Measurements from ENCODE around the gene GAS5. TPM values are rescaled to one million over a fixed set of nuclear protein-coding genes. Genes with fewer than 3 reads are reported as not detected.
A peak's percentile ranks its signal among the peaks of the same experiment; 100 is the strongest.

GAS5 gene
- total RNA-seq, 1 donor from 2014 or later, result 479 TPM

DNA sequence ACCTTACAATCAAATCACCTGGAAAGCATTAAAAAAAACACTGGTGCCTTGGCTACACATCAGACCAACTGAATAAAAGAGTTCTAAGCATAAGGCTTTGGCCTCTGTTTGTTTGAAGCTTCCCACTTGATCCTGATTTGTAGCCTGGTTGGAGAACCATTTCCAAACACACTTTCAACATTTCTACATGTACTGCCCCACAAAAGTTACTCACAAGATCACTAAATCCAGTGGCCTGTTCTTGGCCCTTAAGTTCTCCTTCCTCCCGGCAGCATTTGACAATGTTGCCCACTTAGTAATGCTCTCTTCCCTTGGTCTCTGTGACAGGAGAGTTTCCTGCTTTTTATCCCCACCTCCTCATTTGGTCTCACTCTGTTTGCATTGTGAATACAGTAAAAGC, 11.8 kb downstream of the GAS5 start:
- H3K27ac Mint-ChIP-seq (ENCODE audit: unreplicated experiment), result no peak overlapping the region
- no peak for DNase-seq (ENCODE audit: low read depth, low spot score)
- no peak overlapping the region for H3K4me3 Mint-ChIP-seq
- H3K9me3 Mint-ChIP-seq, result no peaks in the 10 kb centered on the region
- peaks cover 26% of the 10 kb centered on the region for H3K36me3 Mint-ChIP-seq (ENCODE audit: low read depth)
- peaks cover 10% of the 10 kb centered on the region for H3K4me1 Mint-ChIP-seq
- TF ChIP-seq, protein P1, sequence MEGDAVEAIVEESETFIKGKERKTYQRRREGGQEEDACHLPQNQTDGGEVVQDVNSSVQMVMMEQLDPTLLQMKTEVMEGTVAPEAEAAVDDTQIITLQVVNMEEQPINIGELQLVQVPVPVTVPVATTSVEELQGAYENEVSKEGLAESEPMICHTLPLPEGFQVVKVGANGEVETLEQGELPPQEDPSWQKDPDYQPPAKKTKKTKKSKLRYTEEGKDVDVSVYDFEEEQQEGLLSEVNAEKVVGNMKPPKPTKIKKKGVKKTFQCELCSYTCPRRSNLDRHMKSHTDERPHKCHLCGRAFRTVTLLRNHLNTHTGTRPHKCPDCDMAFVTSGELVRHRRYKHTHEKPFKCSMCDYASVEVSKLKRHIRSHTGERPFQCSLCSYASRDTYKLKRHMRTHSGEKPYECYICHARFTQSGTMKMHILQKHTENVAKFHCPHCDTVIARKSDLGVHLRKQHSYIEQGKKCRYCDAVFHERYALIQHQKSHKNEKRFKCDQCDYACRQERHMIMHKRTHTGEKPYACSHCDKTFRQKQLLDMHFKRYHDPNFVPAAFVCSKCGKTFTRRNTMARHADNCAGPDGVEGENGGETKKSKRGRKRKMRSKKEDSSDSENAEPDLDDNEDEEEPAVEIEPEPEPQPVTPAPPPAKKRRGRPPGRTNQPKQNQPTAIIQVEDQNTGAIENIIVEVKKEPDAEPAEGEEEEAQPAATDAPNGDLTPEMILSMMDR (conservative IDR thresholded peaks at IDR 0.05), result no peak
- no peaks in the 10 kb centered on the region for H3K27me3 Mint-ChIP-seq (ENCODE audit: low read depth)

DNA sequence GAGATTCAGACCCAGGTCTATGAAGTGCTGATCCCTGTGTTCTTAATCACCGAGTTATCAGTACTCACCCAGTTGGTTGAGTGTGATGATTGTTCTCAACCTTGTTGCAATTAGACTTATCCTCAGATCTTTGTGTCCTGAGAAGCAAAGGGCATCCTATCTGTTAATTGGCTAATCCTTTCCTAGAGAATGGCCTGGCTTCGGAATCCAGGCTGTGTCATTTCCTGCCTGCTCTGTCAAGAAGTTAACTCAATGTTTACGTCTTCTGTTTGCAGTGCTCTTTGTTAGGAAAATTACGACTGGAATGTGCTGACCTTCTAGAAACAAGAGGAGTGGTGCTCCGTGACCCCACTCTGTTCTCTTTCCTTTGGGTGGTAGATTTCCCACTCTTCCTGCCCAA, 14.7 kb downstream of the GAS5 start:
- TF ChIP-seq, protein P1 (conservative IDR thresholded peaks at IDR 0.05), result no peak
- no peaks in the 10 kb centered on the region for H3K27me3 Mint-ChIP-seq (ENCODE audit: low read depth)
- peaks cover 10% of the 10 kb centered on the region for H3K4me1 Mint-ChIP-seq
- H3K27ac Mint-ChIP-seq (ENCODE audit: unreplicated experiment), result peak overlapping the region; percentile 31
- H3K9me3 Mint-ChIP-seq, result no peaks in the 10 kb centered on the region
- peaks cover 22% of the 10 kb centered on the region for H3K36me3 Mint-ChIP-seq (ENCODE audit: low read depth)
- DNase-seq (ENCODE audit: low read depth, low spot score), result no peak
- H3K4me3 Mint-ChIP-seq, result no peak overlapping the region

DNA sequence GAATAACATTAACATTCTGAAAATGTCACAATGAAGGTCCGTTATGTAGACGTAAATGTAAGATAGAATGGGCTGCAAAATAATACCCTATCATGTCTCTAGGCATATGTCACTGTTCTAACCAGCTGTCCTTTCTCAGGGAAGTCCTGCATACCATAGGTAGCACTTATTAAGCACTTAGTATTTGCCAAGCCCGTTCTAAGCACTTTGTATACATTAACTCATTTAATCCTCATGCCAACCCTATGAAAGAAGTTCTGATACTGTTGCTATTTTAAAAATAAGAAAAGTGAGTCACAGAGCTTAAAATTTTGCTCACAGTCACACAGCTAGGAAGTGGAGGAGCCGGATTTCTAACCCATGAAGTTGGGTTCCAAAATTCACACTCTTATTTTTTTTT, 15.7 kb downstream of the GAS5 start:
- DNase-seq (ENCODE audit: low read depth, low spot score), result no peak
- Mint-ChIP-seq H3K27me3 (ENCODE audit: low read depth) (no peaks in the 10 kb centered on the region), H3K27ac (ENCODE audit: unreplicated experiment) (no peak overlapping the region), H3K4me1 (peaks cover 10% of the 10 kb centered on the region), H3K36me3 (ENCODE audit: low read depth) (peaks cover 14% of the 10 kb centered on the region), H3K9me3 (no peaks in the 10 kb centered on the region), H3K4me3 (no peak overlapping the region)
- TF ChIP-seq, protein P1 (conservative IDR thresholded peaks at IDR 0.05), result no peak

DNA sequence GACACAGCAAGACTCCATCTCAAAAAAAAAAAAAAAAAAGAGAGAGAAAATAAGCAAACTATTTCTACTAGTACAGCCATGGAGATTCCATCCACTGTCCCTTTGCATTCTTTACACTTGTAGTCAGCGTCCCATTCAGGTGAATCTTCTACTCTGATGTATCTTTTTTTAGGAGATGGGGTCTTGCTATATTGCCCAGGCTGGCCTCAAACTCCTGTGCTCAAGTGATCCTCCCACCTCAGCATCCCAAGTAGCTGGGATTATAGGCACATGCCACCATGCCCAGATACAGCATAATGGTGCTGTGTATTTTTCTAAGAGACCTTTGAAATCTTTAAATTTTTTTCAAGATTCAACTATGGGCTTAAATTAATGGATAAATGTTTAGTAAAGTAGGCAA, 35.0 kb downstream of the GAS5 start:
- Mint-ChIP-seq H3K27me3 (ENCODE audit: low read depth) (no peaks in the 10 kb centered on the region), H3K9me3 (no peaks in the 10 kb centered on the region), H3K4me3 (no peak overlapping the region), H3K4me1 (peaks cover 3% of the 10 kb centered on the region), H3K27ac (ENCODE audit: unreplicated experiment) (no peak overlapping the region), H3K36me3 (ENCODE audit: low read depth) (peaks cover 2% of the 10 kb centered on the region)
- TF ChIP-seq, protein P1 (conservative IDR thresholded peaks at IDR 0.05), result no peak
- no peak for DNase-seq (ENCODE audit: low read depth, low spot score)

DNA sequence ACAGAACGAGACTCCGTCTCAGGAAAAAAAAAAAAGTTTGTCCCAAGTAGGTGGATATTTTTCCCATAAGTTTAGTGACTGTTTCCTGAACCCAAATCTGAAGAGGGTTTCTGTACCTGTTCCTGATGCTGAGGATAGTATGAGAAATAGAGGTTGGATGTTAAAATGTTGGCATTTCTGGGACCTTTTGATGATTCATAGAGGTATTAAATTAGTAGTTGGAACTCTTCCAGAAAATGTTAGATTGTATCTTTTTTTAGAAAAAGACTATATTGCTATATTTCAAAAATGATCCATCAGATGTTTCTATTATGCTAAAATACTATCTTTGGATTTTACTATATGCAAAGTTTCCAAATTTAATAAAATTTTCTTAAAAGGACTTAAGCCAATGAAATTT, 40.2 kb downstream of the GAS5 start:
- Mint-ChIP-seq H3K36me3 (ENCODE audit: low read depth) (no peaks in the 10 kb centered on the region), H3K9me3 (no peaks in the 10 kb centered on the region), H3K4me1 (peaks cover 24% of the 10 kb centered on the region), H3K4me3 (peak overlapping the region; percentile 52), H3K27ac (ENCODE audit: unreplicated experiment) (no peak overlapping the region), H3K27me3 (ENCODE audit: low read depth) (no peaks in the 10 kb centered on the region)
- TF ChIP-seq, protein P1 (conservative IDR thresholded peaks at IDR 0.05), result no peak
- no peak for DNase-seq (ENCODE audit: low read depth, low spot score)
